ENCODE measurements around the gene CTDP1.

Gene CTDP1

GRCh38 chr18:79799619-79800370 lies 120.2 kb downstream of the CTDP1 start:
- no peaks in the 10 kb centered on the region for H3K9me2 ChIP-seq (ENCODE audit: low read depth, low read length)
- peaks cover 16% of the 10 kb centered on the region for H3K4me1 ChIP-seq (ENCODE audit: insufficient read depth, low read length, severe bottlenecking)
- no peaks in the 10 kb centered on the region for H3K36me3 ChIP-seq (ENCODE audit: insufficient read depth, low read length)
- no peak overlapping the region for H2AFZ ChIP-seq (ENCODE audit: low read length)
- H3K27ac ChIP-seq (ENCODE audit: low read depth, low read length, poor library complexity, severe bottlenecking), result peak overlapping the region; percentile 28
- no peaks in the 10 kb centered on the region; the same call in none of the 2 replicates for H3K27me3 ChIP-seq (ENCODE audit: insufficient read depth, low read length)
- no peak overlapping the region for H3K9ac ChIP-seq (ENCODE audit: low read length)
- H4K20me1 ChIP-seq (ENCODE audit: insufficient read depth, low read length), result no peaks in the 10 kb centered on the region
- no peaks in the 10 kb centered on the region for H3K79me2 ChIP-seq (ENCODE audit: insufficient read depth, low read length)
- no peaks in the 10 kb centered on the region for H3K9me3 ChIP-seq (ENCODE audit: low read length)
- H3K4me3 ChIP-seq (ENCODE audit: low read depth, low read length, poor library complexity, severe bottlenecking), result peak overlapping the region; percentile 11
- peak overlapping the region; percentile 33 for H3K4me2 ChIP-seq (ENCODE audit: low read length)
- TF ChIP-seq, protein P1, sequence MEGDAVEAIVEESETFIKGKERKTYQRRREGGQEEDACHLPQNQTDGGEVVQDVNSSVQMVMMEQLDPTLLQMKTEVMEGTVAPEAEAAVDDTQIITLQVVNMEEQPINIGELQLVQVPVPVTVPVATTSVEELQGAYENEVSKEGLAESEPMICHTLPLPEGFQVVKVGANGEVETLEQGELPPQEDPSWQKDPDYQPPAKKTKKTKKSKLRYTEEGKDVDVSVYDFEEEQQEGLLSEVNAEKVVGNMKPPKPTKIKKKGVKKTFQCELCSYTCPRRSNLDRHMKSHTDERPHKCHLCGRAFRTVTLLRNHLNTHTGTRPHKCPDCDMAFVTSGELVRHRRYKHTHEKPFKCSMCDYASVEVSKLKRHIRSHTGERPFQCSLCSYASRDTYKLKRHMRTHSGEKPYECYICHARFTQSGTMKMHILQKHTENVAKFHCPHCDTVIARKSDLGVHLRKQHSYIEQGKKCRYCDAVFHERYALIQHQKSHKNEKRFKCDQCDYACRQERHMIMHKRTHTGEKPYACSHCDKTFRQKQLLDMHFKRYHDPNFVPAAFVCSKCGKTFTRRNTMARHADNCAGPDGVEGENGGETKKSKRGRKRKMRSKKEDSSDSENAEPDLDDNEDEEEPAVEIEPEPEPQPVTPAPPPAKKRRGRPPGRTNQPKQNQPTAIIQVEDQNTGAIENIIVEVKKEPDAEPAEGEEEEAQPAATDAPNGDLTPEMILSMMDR (IDR thresholded peaks at IDR 0.05; ENCODE audit: low read length), result no peak
- TF ChIP-seq EZH2 (IDR thresholded peaks at IDR 0.05; ENCODE audit: borderline replicate concordance, low read length), result no peak
- H3F3A ChIP-seq (ENCODE audit: insufficient read depth, low read length), result no peaks in the 10 kb centered on the region

- H3K27ac ChIP-seq (ENCODE audit: low read depth, low read length, poor library complexity, severe bottlenecking), result no peak overlapping the region
- H3K36me3 ChIP-seq (ENCODE audit: insufficient read depth, low read length), result no peaks in the 10 kb centered on the region
- H3K4me1 ChIP-seq (ENCODE audit: insufficient read depth, low read length, severe bottlenecking), result peaks cover 23% of the 10 kb centered on the region
- no peaks in the 10 kb centered on the region for H3K9me3 ChIP-seq (ENCODE audit: low read length)
- H3F3A ChIP-seq (ENCODE audit: insufficient read depth, low read length), result no peaks in the 10 kb centered on the region
- H4K20me1 ChIP-seq (ENCODE audit: insufficient read depth, low read length), result no peaks in the 10 kb centered on the region
- H3K79me2 ChIP-seq (ENCODE audit: insufficient read depth, low read length), result no peaks in the 10 kb centered on the region
- H3K4me2 ChIP-seq (ENCODE audit: low read length), result peak overlapping the region; percentile 33; the same call in 1 of the 2 replicates
- TF ChIP-seq EZH2 (IDR thresholded peaks at IDR 0.05; ENCODE audit: borderline replicate concordance, low read length), result no peak
- TF ChIP-seq, protein P1 (IDR thresholded peaks at IDR 0.05; ENCODE audit: low read length), result no peak
- H3K27me3 ChIP-seq (ENCODE audit: insufficient read depth, low read length), result no peaks in the 10 kb centered on the region; the same call in none of the 2 replicates
- no peaks in the 10 kb centered on the region for H3K9me2 ChIP-seq (ENCODE audit: low read depth, low read length)
- peak overlapping the region; percentile 11 for H3K4me3 ChIP-seq (ENCODE audit: low read depth, low read length, poor library complexity, severe bottlenecking)
- no peak overlapping the region for H2AFZ ChIP-seq (ENCODE audit: low read length)
- H3K9ac ChIP-seq (ENCODE audit: low read length), result no peak overlapping the region
Measured at GRCh38 chr18:79800371-79801180, 121.0 kb downstream of the CTDP1 start.

- no peaks in the 10 kb centered on the region for H3K9me2 ChIP-seq (ENCODE audit: low read depth, low read length)
- no peak overlapping the region for H3K4me3 ChIP-seq (ENCODE audit: low read depth, low read length, poor library complexity, severe bottlenecking)
- no peak for TF ChIP-seq EZH2 (IDR thresholded peaks at IDR 0.05; ENCODE audit: borderline replicate concordance, low read length)
- TF ChIP-seq, protein P1 (IDR thresholded peaks at IDR 0.05; ENCODE audit: low read length), result no peak
- H2AFZ ChIP-seq (ENCODE audit: low read length), result no peak overlapping the region
- no peak overlapping the region for H3K27ac ChIP-seq (ENCODE audit: low read depth, low read length, poor library complexity, severe bottlenecking)
- H3K36me3 ChIP-seq (ENCODE audit: insufficient read depth, low read length), result no peaks in the 10 kb centered on the region
- H3K79me2 ChIP-seq (ENCODE audit: insufficient read depth, low read length), result no peaks in the 10 kb centered on the region
- no peaks in the 10 kb centered on the region for H3K9me3 ChIP-seq (ENCODE audit: low read length)
- no peak overlapping the region for H3K4me2 ChIP-seq (ENCODE audit: low read length)
- peaks cover 28% of the 10 kb centered on the region for H3K4me1 ChIP-seq (ENCODE audit: insufficient read depth, low read length, severe bottlenecking)
- peaks cover 6% of the 10 kb centered on the region for H3K27me3 ChIP-seq (ENCODE audit: insufficient read depth, low read length)
- H3F3A ChIP-seq (ENCODE audit: insufficient read depth, low read length), result no peaks in the 10 kb centered on the region
- H3K9ac ChIP-seq (ENCODE audit: low read length), result no peak overlapping the region
- H4K20me1 ChIP-seq (ENCODE audit: insufficient read depth, low read length), result no peaks in the 10 kb centered on the region
Measured at GRCh38 chr18:79801217-79801616, 121.6 kb downstream of the CTDP1 start.

Data from OCI-LY1 (cell line).